Aorta (tissue), 5 donors: Measurements from ENCODE around the gene ABL2. TPM values are rescaled to one million over a fixed set of nuclear protein-coding genes. Genes with fewer than 3 reads are reported as not detected.
A peak's percentile ranks its signal among the peaks of the same experiment; 100 is the strongest.
"Not testable (repeated sequence)": the region's sequence is repeated elsewhere in the genome, so short reads cannot be mapped to it uniquely, and the experiment has no call there.

ENCODE experiments used
- ATAC-seq: fragments of 200-7000 bp; cut with Tn5 transposase; one replicate; pipeline ENCODE4 v1.9.1; 2022; ENCODE audit warnings: moderate library complexity; ENCODE audit not compliant: low FRiP score
- DNase-seq, 2 donors: peaks; one replicate each; pipeline ENCODE4 v3.0.0-alpha.2; 2020
- H3K27ac ChIP-seq, 2 donors: one replicate each; pipeline ENCODE4 v1.5.1; 2013; ENCODE audit warnings: low read length in 2 of 2, mild to moderate bottlenecking in 2 of 2, moderate library complexity in 2 of 2, control low read depth in 1 of 2, inconsistent platforms in 1 of 2, low read depth in 1 of 2
- H3K27me3 ChIP-seq, 2 donors: one replicate each; pipeline ENCODE4 v1.6.1; 2013; ENCODE audit warnings: control low read depth in 1 of 2, low read length in 1 of 2, mild to moderate bottlenecking in 1 of 2, moderate library complexity in 1 of 2; ENCODE audit not compliant: insufficient read depth in 2 of 2, control insufficient read depth in 1 of 2
- H3K36me3 ChIP-seq, 2 donors: one replicate each; pipeline ENCODE4 v1.6.1; 2013; ENCODE audit warnings: control low read depth in 1 of 2, low read length in 1 of 2, mild to moderate bottlenecking in 1 of 2; ENCODE audit not compliant: insufficient read depth in 2 of 2, control insufficient read depth in 1 of 2
- H3K4me1 ChIP-seq, 2 donors: one replicate each; pipeline ENCODE4 v1.6.1; 2013; ENCODE audit warnings: low read length in 2 of 2, control low read depth in 1 of 2, mild to moderate bottlenecking in 1 of 2, moderate library complexity in 1 of 2; ENCODE audit not compliant: insufficient read depth in 2 of 2, control insufficient read depth in 1 of 2
- H3K4me3 ChIP-seq, 2 donors: one replicate each; pipeline ENCODE4 v1.5.1; 2013; ENCODE audit warnings: low read length in 2 of 2, control low read depth in 1 of 2, mild to moderate bottlenecking in 1 of 2
- H3K9me3 ChIP-seq: one replicate; pipeline ENCODE4 v1.6.1; 2013; ENCODE audit warnings: mild to moderate bottlenecking, low read length; ENCODE audit not compliant: control insufficient read depth
- WGBS, 2 donors: extraction: QIAGEN DNeasy Blood & Tissue Kit; methylation state at CpG; one replicate each; pipeline ENCODE4 v1.1.7; 2013; 5-methylcytosine and 5-hydroxymethylcytosine counted together
- intact Hi-C, 2 donors: fragments of 100-400 bp; cut with DNase I; formaldehyde crosslinking; loops; one replicate each; pipeline versions ENCODE4 v1.14.2 to v1.15.0; 2022
- polyA plus RNA-seq, 2 donors: library from polyadenylated mRNA; stranded (reverse); fragments of 200-250 nt; gene quantifications; one replicate each; pipeline ENCODE4 v1.2.3, GENCODE V29; 2013
- total RNA-seq, 2 donors: library from RNA; stranded (reverse); fragmentation: NEBNext Ultra II Directional; extraction: Animal tissue kit (Norgen Biotek cat#: 25700); gene quantifications; one replicate each; pipeline ENCODE4 v1.2.1, GENCODE V29; 2021
- donor health status: healthy with polysubstance abuse.
- donor health status: Bipolar disorder and iron deficiency.
- donor health status: DM: no; HTN: no; CAD: no.
- donor health status: DM: no; HTN: no; CAD: no.
- donor health status: DM: yes; HTN: yes; CAD: no.

Gene ABL2
- total and polyA plus RNA-seq, 4 donors, result 2.4 to 58.5 (median 31.2) TPM

DNA sequence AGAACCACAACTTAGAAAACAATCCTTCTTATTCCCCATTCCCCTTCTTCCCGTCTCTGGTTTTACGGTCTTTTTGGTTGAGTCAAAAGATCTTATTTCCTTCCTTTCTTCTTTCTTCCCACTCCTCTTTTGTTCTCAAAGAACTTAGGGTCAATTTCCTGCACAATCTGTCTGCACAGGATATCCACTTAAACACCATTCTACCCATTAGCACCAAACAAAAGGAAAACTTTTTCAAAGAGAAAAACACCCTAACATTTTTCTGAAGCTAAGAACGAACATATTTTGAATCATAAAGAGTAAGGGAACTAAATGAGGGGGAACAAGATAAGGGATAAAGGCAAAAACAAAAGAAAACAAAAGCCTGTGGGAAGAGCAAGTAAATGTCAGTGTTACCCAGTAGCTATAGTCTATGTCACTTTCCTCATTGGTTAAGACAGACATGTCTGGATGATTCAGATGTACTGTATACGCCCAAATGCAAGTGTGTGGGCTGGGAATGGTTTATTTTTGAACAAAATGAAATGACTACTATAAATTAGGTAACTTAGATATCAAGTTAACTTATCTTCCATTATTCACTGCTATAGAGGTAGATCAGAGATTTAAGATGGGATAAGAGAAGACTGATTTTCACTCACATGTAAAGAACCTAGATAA, 87.8 kb downstream of the ABL2 start:
- DNase-seq (no peak), ATAC-seq (no peak)
- no peak overlapping the region for H3K4me3 ChIP-seq
- no peaks in the 10 kb centered on the region for H3K27me3 ChIP-seq
- no peaks in the 10 kb centered on the region for H3K36me3 ChIP-seq
- H3K4me1 ChIP-seq, result no peaks in the 10 kb centered on the region
- 72% methylated on average over 4 of the region's 4 CpGs for WGBS, 2 donors
- no peaks in the 10 kb centered on the region for H3K9me3 ChIP-seq
- intact Hi-C loops, result no loop called here
- no peak overlapping the region for H3K27ac ChIP-seq

DNA sequence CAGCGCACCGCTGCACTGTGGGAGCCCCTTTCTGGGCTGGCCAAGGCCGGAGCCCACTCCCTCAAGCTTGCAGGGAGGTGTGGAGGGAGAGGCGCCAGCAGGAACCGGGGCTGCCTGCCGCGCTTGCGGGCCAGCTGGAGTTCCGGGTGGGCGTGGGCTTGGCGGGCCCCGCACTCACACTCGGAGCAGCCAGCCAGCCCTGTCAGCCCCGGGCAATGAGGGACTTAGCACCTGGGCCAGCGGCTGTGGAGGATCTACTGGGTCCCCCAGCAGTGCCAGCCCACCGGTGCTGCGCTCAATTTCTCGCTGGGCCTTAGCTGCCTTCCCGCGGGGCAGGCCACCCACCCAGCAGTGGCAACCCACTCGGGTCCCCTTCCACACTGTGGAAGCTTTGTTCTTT, 90.7 kb downstream of the ABL2 start:
- WGBS, 2 donors, result 97% methylated on average over 21 of the region's 21 CpGs
- ATAC-seq, intact Hi-C loops, H3K4me1 ChIP-seq, H3K4me3 ChIP-seq, H3K27me3 ChIP-seq, H3K36me3 ChIP-seq, H3K9me3 ChIP-seq, H3K27ac ChIP-seq, DNase-seq: not testable (repeated sequence)

DNA sequence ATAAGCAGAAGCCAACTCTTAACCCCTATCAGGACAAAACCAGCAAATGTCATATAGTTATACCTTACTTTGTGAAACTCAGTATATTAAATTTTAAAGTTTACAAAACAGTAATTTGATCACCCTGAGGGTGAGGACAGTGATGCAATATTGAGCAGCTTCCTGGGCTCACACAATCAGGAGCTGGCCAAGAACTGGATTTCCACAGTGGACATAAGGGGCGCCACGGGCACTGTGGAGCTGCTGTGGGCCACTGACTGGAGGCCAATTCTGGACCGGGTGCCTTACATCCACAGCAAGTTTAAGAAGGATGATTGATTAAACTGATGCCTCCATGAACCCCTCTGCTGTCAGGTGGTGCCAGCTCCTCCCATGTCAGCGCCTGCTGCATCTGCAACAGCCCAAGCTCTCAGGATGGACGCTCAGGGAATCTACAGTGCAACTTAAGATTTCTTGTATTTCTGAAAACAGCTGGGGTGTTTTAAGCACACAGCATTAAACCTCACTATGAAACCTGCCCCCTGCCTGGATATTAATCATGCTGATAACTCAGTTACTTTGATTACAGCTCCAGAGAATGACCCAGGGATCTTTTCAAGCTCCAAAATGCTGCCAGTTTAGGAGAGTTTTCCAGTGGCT, 91.7 kb downstream of the ABL2 start:
- intact Hi-C loops, result no loop called here
- no peak for DNase-seq

DNA sequence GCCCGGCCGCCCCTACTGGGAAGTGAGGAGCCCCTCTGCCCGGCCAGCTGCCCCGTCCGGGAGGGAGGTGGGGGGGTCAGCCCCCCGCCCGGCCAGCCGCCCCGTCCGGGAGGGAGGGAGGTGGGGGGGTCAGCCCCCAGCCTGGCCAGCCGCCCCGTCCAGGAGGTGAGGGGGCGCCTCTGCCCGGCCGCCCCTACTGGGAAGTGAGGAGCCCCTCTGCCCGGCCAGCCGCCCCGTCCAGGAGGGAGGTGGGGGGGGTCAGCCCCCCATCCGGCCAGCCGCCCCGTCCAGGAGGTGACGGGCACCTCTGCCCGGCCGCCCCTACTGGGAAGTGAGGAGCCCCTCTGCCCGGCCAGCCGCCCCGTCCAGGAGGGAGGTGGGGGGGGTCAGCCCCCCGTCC, 93.8 kb downstream of the ABL2 start:
- H3K36me3 ChIP-seq, H3K9me3 ChIP-seq, H3K27me3 ChIP-seq, ATAC-seq, intact Hi-C loops, H3K4me3 ChIP-seq, H3K27ac ChIP-seq, H3K4me1 ChIP-seq, DNase-seq: not testable (repeated sequence)
- 83 to 96% methylated on average over 5 to 26 of the region's 28 CpGs for WGBS, 2 donors

More for the DNA sequence above, 91.7 kb downstream of the ABL2 start:
- ATAC-seq, result peak; percentile 60
- Histone ChIP-seq H3K4me3 (no peak overlapping the region), H3K27ac (no peak overlapping the region), H3K4me1 (no peaks in the 10 kb centered on the region), H3K27me3 (no peaks in the 10 kb centered on the region), H3K9me3 (no peaks in the 10 kb centered on the region), H3K36me3 (no peaks in the 10 kb centered on the region)
- WGBS, 2 donors, result 75 to 80% methylated on average over 5 of the region's 5 CpGs

DNA sequence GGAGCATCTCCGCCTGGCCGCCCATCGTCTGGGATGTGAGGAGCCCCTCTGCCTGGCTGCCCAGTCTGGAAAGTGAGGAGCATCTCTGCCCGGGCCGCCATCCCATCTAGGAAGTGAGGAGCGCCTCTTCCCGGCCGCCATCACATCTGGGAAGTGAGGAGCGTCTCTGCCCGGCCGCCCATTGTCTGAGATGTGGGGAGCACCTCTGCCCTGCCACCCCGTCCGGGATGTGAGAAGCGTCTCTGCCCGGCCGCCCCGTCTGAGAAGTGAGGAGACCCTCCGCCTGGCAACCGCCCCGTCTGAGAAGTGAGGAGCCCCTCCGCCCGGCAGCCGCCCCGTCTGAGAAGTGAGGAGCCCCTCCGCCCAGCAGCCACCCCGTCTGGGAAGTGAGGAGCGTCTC, 94.3 kb downstream of the ABL2 start:
- H3K9me3 ChIP-seq, H3K4me1 ChIP-seq, H3K27me3 ChIP-seq, DNase-seq, H3K36me3 ChIP-seq, intact Hi-C loops, H3K4me3 ChIP-seq, ATAC-seq, H3K27ac ChIP-seq: not testable (repeated sequence)
- 97 to 100% methylated on average over 8 to 27 of the region's 27 CpGs for WGBS, 2 donors

DNA sequence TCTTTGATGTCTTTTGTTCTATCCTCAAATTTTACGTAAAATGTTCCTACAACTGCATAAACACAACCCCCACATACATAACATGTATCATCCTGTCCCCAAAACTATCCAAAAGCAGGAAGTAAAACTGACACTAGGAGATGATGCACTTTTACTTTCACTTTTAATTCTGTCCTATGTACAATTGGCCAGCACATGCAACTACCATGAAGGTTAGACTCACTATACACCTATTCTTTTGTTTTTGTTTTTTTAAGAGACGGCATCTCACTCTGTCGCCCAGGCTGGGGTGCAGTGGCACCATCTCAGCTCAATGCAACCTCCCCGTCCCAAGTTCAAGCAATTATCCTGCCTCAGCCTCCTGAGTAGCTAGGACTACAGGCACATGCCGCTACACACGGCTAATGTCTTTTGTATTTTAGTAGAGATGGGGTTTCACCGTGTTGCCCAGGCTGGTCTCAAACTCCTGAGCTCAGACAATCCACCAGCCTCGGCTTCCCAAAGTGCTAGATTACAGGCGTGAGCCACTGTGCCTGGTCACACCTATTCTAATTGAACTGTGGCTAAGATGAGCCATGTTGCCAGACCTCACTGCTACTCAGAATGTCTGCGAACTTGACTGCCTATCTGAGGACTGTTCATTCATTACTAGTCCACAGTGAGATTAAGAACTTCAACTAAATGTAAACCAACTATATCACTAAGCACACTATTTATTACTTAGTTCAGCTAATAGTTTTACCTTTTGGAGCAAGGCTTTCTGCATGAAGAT, 99.6 kb downstream of the ABL2 start:
- Histone ChIP-seq H3K36me3 (no peaks in the 10 kb centered on the region), H3K9me3 (no peaks in the 10 kb centered on the region), H3K27me3 (no peaks in the 10 kb centered on the region), H3K4me1 (peaks cover 2% of the 10 kb centered on the region in 2 donors), H3K4me3 (no peak overlapping the region), H3K27ac (peak overlapping the region in 1 of 2 donors; percentile 51)
- DNase-seq (no peak), ATAC-seq (peak; percentile 59)
- intact Hi-C loops, result loop anchor here (5.0 kb wide), 2 partner anchors 47 to 237 kb away; partner anchors contain the start of gene AXDND1 (in 1 of the 2)
- WGBS, 2 donors, result 80 to 86% methylated on average over 10 of the region's 10 CpGs

DNA sequence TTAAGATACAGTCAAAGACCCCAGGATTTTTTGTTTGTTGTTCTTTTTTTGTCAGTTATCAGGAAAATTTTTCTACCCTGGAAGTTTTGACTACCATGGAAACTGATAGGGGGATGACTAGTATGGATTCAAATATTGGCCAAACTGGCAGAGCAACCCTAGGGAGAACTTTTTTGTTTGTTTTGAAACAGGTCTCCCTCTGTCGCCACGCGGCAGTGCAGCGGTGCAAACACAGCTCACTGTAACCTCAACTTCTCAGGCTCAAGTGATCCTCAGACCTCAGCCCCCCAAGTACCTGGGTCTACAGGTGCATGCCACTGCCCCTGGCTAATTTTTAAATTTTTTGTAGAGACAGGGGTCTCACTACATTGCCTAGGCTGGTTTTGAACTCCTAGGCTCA, 101.0 kb downstream of the ABL2 start:
- peaks cover 2% of the 10 kb centered on the region in 2 donors for H3K4me1 ChIP-seq
- intact Hi-C loops, result loop anchor here (5.0 kb wide), 2 partner anchors 49 to 239 kb away; partner anchors contain the start of gene AXDND1 (in 1 of the 2)

DNA sequence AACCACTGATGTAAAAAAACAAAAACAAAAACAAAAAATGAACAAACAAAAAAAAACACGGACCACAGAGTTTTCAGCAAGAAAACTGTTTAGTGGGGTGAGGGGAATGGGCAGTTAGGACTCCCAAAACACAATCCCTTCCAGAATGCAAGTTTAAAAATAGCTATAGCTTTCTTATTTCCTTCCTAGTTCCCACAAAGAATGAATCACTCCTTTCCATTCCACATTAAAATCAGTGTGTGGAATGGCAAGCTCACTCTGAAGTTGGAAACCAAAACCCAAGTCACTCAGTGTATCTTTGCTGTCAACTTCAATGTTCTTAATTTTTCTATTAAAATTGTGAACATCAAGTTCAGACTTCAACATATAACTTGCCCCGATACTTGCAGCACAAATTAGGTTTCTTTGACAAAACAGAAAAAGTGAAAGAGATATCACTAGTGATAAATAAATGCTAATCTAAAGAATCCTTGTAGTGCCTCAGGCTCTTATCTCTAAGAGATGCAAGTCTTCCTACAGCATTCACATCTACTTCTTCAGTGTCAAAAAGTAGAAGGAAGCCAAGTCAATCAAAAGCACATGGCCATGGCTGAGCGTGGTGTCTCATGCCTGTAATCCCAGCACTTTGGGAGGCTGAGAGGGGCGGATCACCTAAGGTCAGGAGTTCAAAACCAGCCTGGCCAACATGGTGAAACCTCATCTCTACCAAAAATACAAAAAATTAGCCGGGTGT, 102.1 kb downstream of the ABL2 start:
- 56% methylated on average over 5 of the region's 5 CpGs for WGBS, 2 donors
- Histone ChIP-seq H3K27me3 (no peaks in the 10 kb centered on the region), H3K9me3 (no peaks in the 10 kb centered on the region), H3K4me3 (peak overlapping the region in 1 of 2 donors; percentile 26), H3K36me3 (no peaks in the 10 kb centered on the region), H3K27ac (peak overlapping the region; percentile 57 to 76), H3K4me1 (peaks cover 2% of the 10 kb centered on the region in 2 donors)
- intact Hi-C loops, result loop anchor here (5.0 kb wide), 2 partner anchors 50 to 240 kb away; partner anchors contain the start of gene AXDND1 (in 1 of the 2)
- ATAC-seq, result no peak
- no peak for DNase-seq

More for the DNA sequence above, 101.0 kb downstream of the ABL2 start:
- no peak for ATAC-seq
- H3K27ac ChIP-seq, result no peak overlapping the region
- no peak for DNase-seq
- no peak overlapping the region for H3K4me3 ChIP-seq
- no peaks in the 10 kb centered on the region for H3K27me3 ChIP-seq
- H3K36me3 ChIP-seq, result no peaks in the 10 kb centered on the region
- H3K9me3 ChIP-seq, result no peaks in the 10 kb centered on the region
- 2 to 13% methylated on average over 4 of the region's 4 CpGs for WGBS, 2 donors
